ENCODE measurements around the gene BIN1.

- TF ChIP-seq EZH2 (IDR thresholded peaks at IDR 0.05; ENCODE audit: insufficient read depth, low read length) (no peak), CTCF (IDR thresholded peaks at IDR 0.05; ENCODE audit: insufficient read depth, low read depth, low read length) (peak; percentile 22)
Observed at GRCh38 chr2:127025359-127026166, 81.4 kb downstream of the BIN1 start.

All from astrocyte (in vitro differentiated cells and primary cell).